PFSK-1 (cell line): ENCODE data around the gene NDUFA8.

Experiments used
- FOXP2 ChIP-seq: optimal IDR thresholded peaks from 2 replicates; pipeline ENCODE3; 2011; ENCODE audit warnings: borderline replicate concordance, control low read depth, inconsistent platforms; ENCODE audit not compliant: insufficient read depth; ENCODE audit errors: extremely low read length, extremely low read depth
- POLR2AphosphoS5 ChIP-seq: IDR thresholded peaks from 2 replicates; pipeline ENCODE4 v1.6.1; 2012; ENCODE audit warnings: low read depth, mild to moderate bottlenecking, control low read depth, low read length, moderate library complexity
- REST ChIP-seq, 2 experiments: IDR thresholded peaks; 2 replicates each; pipeline versions ENCODE4 v1.6.1 to v1.8.0; 2011 to 2012; ENCODE audit warnings: low read depth in 2 of 2, low read length in 2 of 2, control low read depth in 1 of 2, inconsistent platforms in 1 of 2, mild to moderate bottlenecking in 1 of 2, moderate library complexity in 1 of 2; ENCODE audit not compliant: insufficient read depth in 1 of 2
- SIN3A ChIP-seq: IDR thresholded peaks from 2 replicates; pipeline ENCODE4 v1.6.1; 2012; ENCODE audit warnings: mild to moderate bottlenecking, low read length, moderate library complexity, borderline replicate concordance; ENCODE audit not compliant: insufficient read depth
- TAF1 ChIP-seq: IDR thresholded peaks from 2 replicates; pipeline ENCODE4 v1.6.1; 2012; ENCODE audit warnings: low read length, control low read depth, borderline replicate concordance; ENCODE audit not compliant: insufficient read depth

Gene NDUFA8

GRCh38 chr9:122197882-122198281 is 38.3 kb upstream of the NDUFA8 start:
- no peak for TF ChIP-seq POLR2AphosphoS5
- no peak for TF ChIP-seq TAF1
- TF ChIP-seq SIN3A: no peak
- TF ChIP-seq REST (IDR thresholded peaks at IDR 0.05; ENCODE audit: insufficient read depth in 1 of 2, low read depth in 2 of 2, low read length in 2 of 2): no peak
- no peak for TF ChIP-seq FOXP2

GRCh38 chr9:122197426-122197825 is 37.8 kb upstream of the NDUFA8 start:
- TF ChIP-seq SIN3A: no peak
- TF ChIP-seq FOXP2: no peak
- TF ChIP-seq POLR2AphosphoS5: no peak
- no peak for TF ChIP-seq REST (IDR thresholded peaks at IDR 0.05; ENCODE audit: insufficient read depth in 1 of 2, low read depth in 2 of 2, low read length in 2 of 2)
- no peak for TF ChIP-seq TAF1

GRCh38 chr9:122195875-122196274 is 36.3 kb upstream of the NDUFA8 start:
- TF ChIP-seq FOXP2 (no peak), SIN3A (no peak), TAF1 (no peak), REST (IDR thresholded peaks at IDR 0.05; ENCODE audit: insufficient read depth in 1 of 2, low read depth in 2 of 2, low read length in 2 of 2) (no peak)

GRCh38 chr9:122193651-122194050 is 34.1 kb upstream of the NDUFA8 start:
- no peak for TF ChIP-seq FOXP2

GRCh38 chr9:122192914-122193525 is 33.4 kb upstream of the NDUFA8 start:
- TF ChIP-seq FOXP2 (no peak), REST (IDR thresholded peaks at IDR 0.05; ENCODE audit: insufficient read depth in 1 of 2, low read depth in 2 of 2, low read length in 2 of 2) (no peak), POLR2AphosphoS5 (no peak), SIN3A (no peak), TAF1 (no peak)
